Uterus (tissue), 2 donors: ENCODE data around the gene TNNC2.

Experiments
- CTCF ChIP-seq, 4 experiments: fragments of 200-600 bp in 2 of 4; fragments of 450-650 bp in 2 of 4; sonication (generic) in 2 of 4; IDR thresholded peaks; one replicate each; pipeline ENCODE4 v1.5.1; 2016 to 2019; ENCODE audit warnings: antibody characterized with exemption in 4 of 4, mild to moderate bottlenecking in 2 of 4, moderate library complexity in 1 of 4
- POLR2A ChIP-seq, 2 donors: fragments of 450-650 bp; IDR thresholded peaks; one replicate each; pipeline ENCODE4 v1.6.1; 2016; ENCODE audit warnings: antibody characterized with exemption in 2 of 2, mild to moderate bottlenecking in 1 of 2, moderate library complexity in 1 of 2

- no peak for TF ChIP-seq CTCF (IDR thresholded peaks at IDR 0.05)
- no peak for TF ChIP-seq POLR2A (IDR thresholded peaks at IDR 0.05)
Observed at GRCh38 chr20:45851501-45851900, 24.4 kb upstream of the TNNC2 start.
